ENCODE measurements around the gene ELAC1. TPM values are rescaled to one million over a fixed set of nuclear protein-coding genes. Genes with fewer than 3 reads are reported as not detected.
"Not testable (repeated sequence)": the region's sequence is repeated elsewhere in the genome, so short reads cannot be mapped to it uniquely, and the experiment has no call there.

Gene ELAC1
- total RNA-seq, 4 donors from 2014 or later: 9.3 to 23.5 (median 16.3) TPM

- Histone ChIP-seq H3K36me3 (no peaks in the 10 kb centered on the region), H3K27ac (no peak overlapping the region), H3K4me3 (replicated peaks in 1 of 3) (no peak overlapping the region), H3K27me3 (no peaks in the 10 kb centered on the region), H3K9me3 (no peaks in the 10 kb centered on the region), H3K4me1 (no peaks in the 10 kb centered on the region)
- no peak for DNase-seq
- TF ChIP-seq CTCF (IDR thresholded peaks at IDR 0.05) (no peak), POLR2A (IDR thresholded peaks at IDR 0.05) (no peak)
- intact Hi-C loops (cut with DNase I): no loop called here
- WGBS, 2 donors: 86 to 93% methylated on average over 4 of the region's 4 CpGs
Measured at GRCh38 chr18:50944245-50944932, 23.5 kb upstream of the ELAC1 start.

GRCh38 chr18:50945918-50946317 lies 21.9 kb upstream of the ELAC1 start:
- WGBS, 2 donors: 98 to 100% methylated on average over 2 of the region's 2 CpGs
- H3K36me3 ChIP-seq; H3K4me3 ChIP-seq (replicated peaks in 1 of 3): not testable (repeated sequence)

GRCh38 chr18:50947899-50948298 lies 19.9 kb upstream of the ELAC1 start:
- Histone ChIP-seq H3K36me3 (no peaks in the 10 kb centered on the region), H3K9me3 (no peaks in the 10 kb centered on the region), H3K27ac (no peak overlapping the region), H3K27me3 (no peaks in the 10 kb centered on the region), H3K4me3 (replicated peaks in 1 of 3) (no peak overlapping the region), H3K4me1 (no peaks in the 10 kb centered on the region)
- no peak for DNase-seq
- no peak for TF ChIP-seq POLR2A (IDR thresholded peaks at IDR 0.05)
- no peak for TF ChIP-seq CTCF (IDR thresholded peaks at IDR 0.05)
- intact Hi-C loops (cut with DNase I): no loop called here
- WGBS, 2 donors: 82 to 89% methylated on average over 1 of the region's 1 CpG

More at GRCh38 chr18:50945918-50946317, 21.9 kb upstream of the ELAC1 start:
- H3K27ac ChIP-seq; H3K4me1 ChIP-seq; intact Hi-C loops (cut with DNase I); H3K9me3 ChIP-seq; H3K27me3 ChIP-seq; DNase-seq: not testable (repeated sequence)

GRCh38 chr18:50949185-50949584 lies 18.7 kb upstream of the ELAC1 start:
- intact Hi-C loops (cut with DNase I): no loop called here
- 95 to 96% methylated on average over 6 of the region's 6 CpGs for WGBS, 2 donors
- no peaks in the 10 kb centered on the region for H3K4me1 ChIP-seq
- no peak for TF ChIP-seq POLR2A (IDR thresholded peaks at IDR 0.05)
- TF ChIP-seq CTCF (IDR thresholded peaks at IDR 0.05): no peak
- DNase-seq: no peak
- H3K4me3 ChIP-seq (replicated peaks in 1 of 3): no peak overlapping the region
- no peaks in the 10 kb centered on the region for H3K27me3 ChIP-seq
- no peaks in the 10 kb centered on the region for H3K36me3 ChIP-seq
- no peak overlapping the region for H3K27ac ChIP-seq
- H3K9me3 ChIP-seq: no peaks in the 10 kb centered on the region

- no peaks in the 10 kb centered on the region for H3K4me1 ChIP-seq
- intact Hi-C loops (cut with DNase I): no loop called here
- no peak overlapping the region for H3K27ac ChIP-seq
- H3K4me3 ChIP-seq (replicated peaks in 1 of 3): no peak overlapping the region
- H3K9me3 ChIP-seq: no peaks in the 10 kb centered on the region
- WGBS, 2 donors: 90% methylated on average over 4 of the region's 4 CpGs
- H3K27me3 ChIP-seq: no peaks in the 10 kb centered on the region
- TF ChIP-seq POLR2A (IDR thresholded peaks at IDR 0.05): no peak
- TF ChIP-seq CTCF (IDR thresholded peaks at IDR 0.05): no peak
- no peak for DNase-seq
- H3K36me3 ChIP-seq: no peaks in the 10 kb centered on the region
Measured at GRCh38 chr18:50950626-50951025, 17.2 kb upstream of the ELAC1 start.
